ENCODE results near the gene BSPH1. TPM values are rescaled to one million over a fixed set of nuclear protein-coding genes. Genes with fewer than 3 reads are reported as not detected.

The BSPH1 gene
- not detected in 2 replicates for total RNA-seq
- total RNA-seq (2013) = not detected
- polyA plus RNA-seq = not detected in 2 replicates
- polyA minus RNA-seq = not detected in 2 replicates

GRCh38 chr19:47992070-47992469, at the start of gene BSPH1:
Gene BSPH1 (minus strand): TSS chr19:47992170. CDS start chr19:47992081, 89 bp downstream.
- ATAC-seq (ENCODE audit: low read depth) (no peak), DNase-seq (no peak)
- no peak within 1 kb of the TSS for H3K27ac ChIP-seq (ENCODE audit: low read length in 2 of 2)
- no peak within 1 kb of the TSS for H3K4me2 ChIP-seq (replicated peaks; ENCODE audit: low read depth, low read length, poor library complexity, severe bottlenecking)
- Mint-ChIP-seq H3K27me3 (peaks cover 27% of the 10 kb centered on the region), H3K4me3 (no peak within 1 kb of the TSS), H3K9me3 (ENCODE audit: insufficient read depth) (no peaks in the 10 kb centered on the region), H3K27ac (no peak within 1 kb of the TSS), H3K4me1 (no peaks in the 10 kb centered on the region)
- intact Hi-C loops (cut with micrococcal nuclease) = no loop called here
- H3K9me3 ChIP-seq (ENCODE audit: control extremely low read depth in 1 of 3, control insufficient read depth in 2 of 3, insufficient read depth in 1 of 3, low read length in 2 of 3) = no peaks in the 10 kb centered on the region
- no peak within 1 kb of the TSS for H3K9ac ChIP-seq (ENCODE audit: low read length)
- TF ChIP-seq CTCF (IDR thresholded peaks at IDR 0.05) (no peak), EZH2 (IDR thresholded peaks at IDR 0.05; ENCODE audit: borderline replicate concordance, insufficient read depth, low read depth, low read length, poor library complexity, severe bottlenecking) (no peak)
- ChIA-PET POLR2A (no interaction called here), CTCF (interaction anchor here (0.7 kb wide), 1 partner anchor 15 kb away, joined by 3 read pairs; no protein-coding TSS in a partner anchor)
- no peaks in the 10 kb centered on the region for H3K4me1 ChIP-seq (ENCODE audit: control insufficient read depth in 2 of 2, insufficient read depth in 2 of 2, low read length in 2 of 2)
- no peak within 1 kb of the TSS for H3K4me3 ChIP-seq (ENCODE audit: control extremely low read depth in 1 of 5, extremely low read depth in 1 of 5, insufficient read depth in 1 of 5, low read depth in 2 of 5, low read length in 4 of 5)
- no peaks in the 10 kb centered on the region for H3K36me3 ChIP-seq (replicated peaks in 1 of 2; ENCODE audit: control extremely low read depth in 1 of 2, control insufficient read depth in 1 of 2, extremely low read depth in 1 of 2, insufficient read depth in 2 of 2, low read length in 1 of 2)
- no CpG with 5 or more reads among the region's 2 CpGs for WGBS (ENCODE audit: insufficient coverage)
- H2AFZ ChIP-seq (ENCODE audit: insufficient read depth, low read depth, low read length, poor library complexity, severe bottlenecking) = no peak within 1 kb of the TSS
- H3K79me2 ChIP-seq (ENCODE audit: control insufficient read depth, insufficient read depth, low read length) = no peaks in the 10 kb centered on the region
- peaks cover 0 to 11% (median 0%) of the 10 kb centered on the region in 4 experiments for H3K27me3 ChIP-seq (replicated peaks in 1 of 4; ENCODE audit: control extremely low read depth in 1 of 4, control insufficient read depth in 3 of 4, insufficient read depth in 4 of 4, low read length in 3 of 4)
- H4K20me1 ChIP-seq (ENCODE audit: control insufficient read depth, insufficient read depth, low read length, poor library complexity, severe bottlenecking) = no peaks in the 10 kb centered on the region

GRCh38 chr19:48036765-48037164, 44.8 kb upstream of the BSPH1 start:
- no CpG with 5 or more reads among the region's 2 CpGs for WGBS (ENCODE audit: insufficient coverage)
- H3K27me3 ChIP-seq (replicated peaks in 1 of 4; ENCODE audit: control extremely low read depth in 1 of 4, control insufficient read depth in 3 of 4, insufficient read depth in 4 of 4, low read length in 3 of 4) = peaks cover 0 to 6% (median 0%) of the 10 kb centered on the region in 4 experiments
- H3K4me2 ChIP-seq (replicated peaks; ENCODE audit: low read depth, low read length, poor library complexity, severe bottlenecking) = no peak overlapping the region
- no peaks in the 10 kb centered on the region for H3K4me1 Mint-ChIP-seq
- H3K27me3 Mint-ChIP-seq = peaks cover 33% of the 10 kb centered on the region
- no peak for TF ChIP-seq EZH2 (IDR thresholded peaks at IDR 0.05; ENCODE audit: borderline replicate concordance, insufficient read depth, low read depth, low read length, poor library complexity, severe bottlenecking)
- no peak for TF ChIP-seq CTCF (IDR thresholded peaks at IDR 0.05)
- H3K27ac Mint-ChIP-seq = no peak overlapping the region
- H3K4me1 ChIP-seq (ENCODE audit: control insufficient read depth in 2 of 2, insufficient read depth in 2 of 2, low read length in 2 of 2) = no peaks in the 10 kb centered on the region
- POLR2A ChIA-PET = no interaction called here
- CTCF ChIA-PET = no interaction called here
- H3K79me2 ChIP-seq (ENCODE audit: control insufficient read depth, insufficient read depth, low read length) = no peaks in the 10 kb centered on the region
- H3K4me3 Mint-ChIP-seq = no peak overlapping the region
- H4K20me1 ChIP-seq (ENCODE audit: control insufficient read depth, insufficient read depth, low read length, poor library complexity, severe bottlenecking) = no peaks in the 10 kb centered on the region
- DNase-seq (no peak), ATAC-seq (ENCODE audit: low read depth) (no peak)
- peaks cover 0 to 16% (median 16%) of the 10 kb centered on the region in 3 donors for H3K9me3 ChIP-seq (ENCODE audit: control extremely low read depth in 1 of 3, control insufficient read depth in 2 of 3, insufficient read depth in 1 of 3, low read length in 2 of 3)
- peaks cover 5% of the 10 kb centered on the region for H3K9me3 Mint-ChIP-seq (ENCODE audit: insufficient read depth)
- no peaks in the 10 kb centered on the region for H3K36me3 ChIP-seq (replicated peaks in 1 of 2; ENCODE audit: control extremely low read depth in 1 of 2, control insufficient read depth in 1 of 2, extremely low read depth in 1 of 2, insufficient read depth in 2 of 2, low read length in 1 of 2)
- no peak overlapping the region for H3K27ac ChIP-seq (ENCODE audit: low read length in 2 of 2)
- intact Hi-C loops (cut with micrococcal nuclease) = no loop called here
- no peak overlapping the region for H3K9ac ChIP-seq (ENCODE audit: low read length)
- no peak overlapping the region for H3K4me3 ChIP-seq (ENCODE audit: control extremely low read depth in 1 of 5, extremely low read depth in 1 of 5, insufficient read depth in 1 of 5, low read depth in 2 of 5, low read length in 4 of 5)
- H2AFZ ChIP-seq (ENCODE audit: insufficient read depth, low read depth, low read length, poor library complexity, severe bottlenecking) = no peak overlapping the region

Measured in B cell (primary cell).